Measurements from ENCODE around the gene MT1A.

MT1A gene

GRCh38 chr16:56651586-56651985, 13.1 kb downstream of the MT1A start, which contains the start of gene MT1B:
MT1B (plus strand) TSS chr16:56651886; CDS start chr16:56651954, 68 bp downstream.
- DNase-seq (ENCODE audit: extremely low read depth, low read depth) = no peak
- TF ChIP-seq CTCF (IDR thresholded peaks at IDR 0.05; ENCODE audit: low read depth, low read length) = no peak

- DNase-seq (ENCODE audit: extremely low read depth, low read depth) = no peak
- TF ChIP-seq CTCF (IDR thresholded peaks at IDR 0.05; ENCODE audit: low read depth, low read length) = no peak
These were observed 14.1 kb downstream of the MT1A start for GRCh38 chr16:56652600-56652999.

GRCh38 chr16:56653218-56653617, 14.8 kb downstream of the MT1A start:
- DNase-seq (ENCODE audit: extremely low read depth, low read depth) = no peak
- no peak for TF ChIP-seq CTCF (IDR thresholded peaks at IDR 0.05; ENCODE audit: low read depth, low read length)

GRCh38 chr16:56657555-56658326, 19.3 kb downstream of the MT1A start, which contains the start of gene MT1F:
MT1F (plus strand) TSS chr16:56657959; CDS start chr16:56658059, 100 bp downstream.
- no peak for TF ChIP-seq CTCF (IDR thresholded peaks at IDR 0.05; ENCODE audit: low read depth, low read length)
- no peak for DNase-seq (ENCODE audit: extremely low read depth, low read depth)

GRCh38 chr16:56658327-56658875, 19.9 kb downstream of the MT1A start:
- no peak for DNase-seq (ENCODE audit: extremely low read depth, low read depth)
- TF ChIP-seq CTCF (IDR thresholded peaks at IDR 0.05; ENCODE audit: low read depth, low read length) = no peak

GRCh38 chr16:56662357-56663354, 24.2 kb downstream of the MT1A start:
- no peak for DNase-seq (ENCODE audit: extremely low read depth, low read depth)
- TF ChIP-seq CTCF (IDR thresholded peaks at IDR 0.05; ENCODE audit: low read depth, low read length) = no peak

All from AG09319 (cell line).